HG03103 (cell line): Measurements from ENCODE around the gene CD320.
"Not testable (repeated sequence)": the region's sequence is repeated elsewhere in the genome, so short reads cannot be mapped to it uniquely, and the experiment has no call there.

Source experiments
- ATAC-seq: cut with Tn5 transposase; IDR thresholded peaks from one replicate; pipeline ENCODE4 v1.9.1; 2021; ENCODE audit warnings: low read depth; ENCODE audit not compliant: unreplicated experiment

CD320 gene

DNA sequence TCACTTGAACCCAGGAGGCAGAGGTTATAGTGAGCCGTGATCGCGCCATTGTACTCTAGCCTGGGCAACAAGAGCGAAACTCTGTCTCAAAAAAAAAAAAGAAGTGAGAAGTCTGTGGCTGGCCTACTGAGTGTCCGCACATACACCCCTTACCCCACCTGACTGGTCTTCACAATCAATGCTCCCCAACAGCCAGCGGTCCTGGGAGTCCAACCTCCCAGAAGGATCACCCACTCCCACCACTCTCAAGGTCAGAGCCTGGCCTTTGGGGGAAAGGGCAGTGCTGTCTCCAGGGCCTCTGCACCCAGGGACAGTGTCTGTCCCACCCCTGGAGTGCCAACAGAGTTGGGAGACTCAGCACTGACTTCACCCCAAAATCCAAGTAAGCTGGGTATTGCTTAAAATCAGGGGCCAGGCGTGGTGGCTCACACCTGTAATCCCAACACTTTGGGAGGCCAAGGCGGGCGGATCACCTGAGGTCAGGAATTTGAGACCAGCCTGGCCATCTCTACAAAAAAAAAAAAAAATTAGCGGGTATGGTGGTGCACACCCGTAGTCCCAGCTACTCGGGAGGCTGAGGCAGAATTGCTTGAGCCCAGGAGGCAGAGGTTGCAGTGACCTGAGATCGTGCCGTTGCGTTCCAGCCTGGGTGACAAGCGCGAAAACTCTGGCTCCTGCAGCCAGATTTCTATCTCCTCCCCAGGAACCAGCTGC, 2.3 kb upstream of the CD320 start:
- ATAC-seq: no peak

DNA sequence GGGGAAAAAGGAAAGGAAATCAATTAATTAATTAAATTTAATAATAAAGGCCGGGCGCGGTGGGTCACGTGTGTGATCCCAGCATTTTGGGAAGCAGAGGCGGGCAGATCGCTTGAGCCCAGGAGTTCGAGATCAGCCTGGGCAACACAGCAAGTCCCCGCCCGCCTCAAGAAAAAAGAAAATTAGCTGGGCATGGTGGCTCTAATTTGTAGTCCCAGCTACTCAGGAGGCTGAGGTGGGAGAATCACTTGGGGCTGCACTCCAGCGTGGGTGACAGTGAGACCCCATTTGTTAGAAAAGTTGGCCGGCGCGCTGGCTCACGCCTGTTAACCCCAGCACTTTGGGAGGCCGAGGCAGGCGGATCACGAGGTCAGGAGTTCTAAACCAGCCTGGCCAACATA, 733 bp upstream of the CD320 start:
- no peak for ATAC-seq

DNA sequence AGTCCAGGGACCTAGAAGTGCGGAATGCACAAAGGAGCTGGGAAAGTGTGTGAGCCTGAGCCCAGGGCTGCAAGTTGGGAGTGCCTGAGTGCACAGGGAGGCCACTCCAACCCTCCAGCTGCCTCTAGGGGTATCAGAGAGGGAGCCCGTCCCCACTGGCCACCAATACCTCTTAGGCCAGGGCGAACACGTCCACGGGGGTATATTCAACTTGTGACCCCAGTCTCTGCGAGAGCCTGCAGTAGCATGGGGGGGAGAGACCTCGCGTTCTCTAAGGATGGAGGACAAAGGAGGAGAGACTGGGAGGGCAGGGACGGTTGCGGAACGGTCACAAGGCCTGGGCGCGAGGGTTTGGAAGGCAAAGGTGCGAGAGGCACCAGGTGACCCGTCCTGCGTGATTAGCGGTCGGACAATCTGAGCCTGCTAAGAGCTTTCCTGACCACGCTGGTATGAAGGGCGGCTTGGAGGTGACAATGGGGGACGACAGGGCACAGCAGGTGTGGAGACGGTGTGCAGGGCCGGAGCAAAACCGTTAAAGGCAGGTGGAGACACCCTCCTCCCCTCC, 676 bp downstream of the CD320 start:
- no peak for ATAC-seq

DNA sequence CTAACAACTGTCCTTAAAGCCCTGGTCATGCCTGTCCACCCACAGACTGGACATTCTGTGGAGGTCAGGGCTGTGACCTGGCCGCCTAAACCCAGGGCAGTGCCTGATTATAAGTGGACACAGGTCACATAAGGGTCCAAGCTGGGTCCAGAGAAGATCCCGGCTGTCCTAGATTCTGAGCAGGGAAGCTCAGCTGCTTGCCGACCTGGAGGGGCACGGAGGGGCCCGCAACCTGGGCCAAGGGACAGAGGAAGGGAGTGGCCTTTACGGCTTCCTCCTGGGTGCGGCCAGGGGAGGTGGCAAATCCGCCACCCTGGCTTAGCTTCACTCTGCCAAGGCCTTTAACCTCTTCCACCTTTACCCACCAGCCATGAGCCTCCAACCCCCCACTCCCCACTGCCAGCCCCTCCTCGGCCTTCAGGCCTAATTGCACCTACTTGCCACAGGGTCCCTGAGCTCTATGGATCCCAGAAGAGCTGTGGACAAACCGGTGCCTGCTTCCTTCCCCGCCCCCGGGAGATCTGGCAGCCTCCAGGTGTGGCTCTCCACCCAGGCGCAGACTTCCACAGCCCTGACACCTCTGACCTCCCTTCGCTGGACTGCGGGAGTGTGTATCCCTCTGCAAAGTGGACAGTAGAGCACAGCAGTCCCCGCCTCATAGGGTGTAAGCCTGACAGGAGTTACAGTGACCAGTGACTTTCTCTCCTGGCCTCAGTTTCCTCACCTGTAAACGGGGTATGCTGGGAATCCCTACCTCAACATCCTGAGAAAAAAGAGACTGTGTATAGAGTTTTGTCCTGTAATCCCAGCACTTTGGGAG, 1.7 kb downstream of the CD320 start:
- no peak for ATAC-seq

DNA sequence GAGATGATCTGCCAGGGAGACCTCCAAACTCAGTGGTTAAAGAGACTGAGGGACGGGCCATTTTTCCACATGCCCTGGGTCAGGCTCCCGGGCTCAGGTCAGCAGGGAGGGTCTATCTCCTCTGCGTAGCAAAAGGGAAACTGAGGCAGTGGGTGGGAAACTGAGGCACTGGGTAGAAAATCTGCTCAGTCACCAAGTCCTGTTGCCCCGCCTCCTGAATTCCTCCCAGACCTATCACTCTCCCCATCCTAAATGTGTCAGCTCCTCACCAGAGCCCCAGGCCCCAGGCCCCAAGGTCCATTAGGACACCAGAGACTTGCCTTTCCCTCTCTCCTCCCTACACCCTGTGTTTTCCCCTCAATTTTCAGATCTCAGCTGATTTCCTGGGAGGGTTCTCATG, 2.4 kb downstream of the CD320 start:
- ATAC-seq: no peak

DNA sequence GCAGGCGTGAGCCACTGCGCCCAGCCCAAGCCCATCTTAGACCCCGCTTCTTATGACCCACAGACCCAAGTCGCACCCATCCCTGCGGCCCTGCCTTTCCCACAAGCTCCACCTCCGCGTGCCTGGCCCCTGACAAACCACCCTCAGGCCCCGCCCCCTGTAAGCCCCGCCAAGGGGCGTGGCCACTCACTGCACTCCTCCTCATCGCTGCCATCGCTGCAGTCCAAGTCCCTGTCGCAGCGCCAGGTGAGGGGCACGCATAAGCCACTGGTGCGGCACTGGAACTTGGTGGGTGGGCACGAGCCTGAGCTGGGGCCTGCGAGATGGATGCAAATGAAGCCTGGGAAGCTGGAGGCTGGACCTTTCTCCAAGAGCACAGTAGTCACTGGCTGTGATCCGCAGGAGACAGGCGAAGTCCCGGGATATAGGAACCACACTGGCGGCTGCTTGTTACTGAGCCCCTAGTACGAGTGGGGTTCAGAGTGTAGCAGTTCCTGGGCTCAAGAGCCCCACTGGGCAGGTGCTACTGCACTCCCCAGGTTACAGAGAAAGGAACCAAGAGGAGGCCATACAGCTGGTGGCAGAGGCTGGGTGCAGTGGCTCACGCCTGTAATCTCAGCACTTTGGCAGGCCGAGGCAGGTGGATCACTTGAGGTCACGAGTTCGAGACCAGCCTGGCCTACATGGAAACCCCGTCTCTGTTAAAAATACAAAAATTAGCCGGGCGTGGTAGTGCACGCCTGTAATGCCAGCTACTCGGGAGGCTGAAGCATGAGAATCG, 3.1 kb downstream of the CD320 start:
- no peak for ATAC-seq

DNA sequence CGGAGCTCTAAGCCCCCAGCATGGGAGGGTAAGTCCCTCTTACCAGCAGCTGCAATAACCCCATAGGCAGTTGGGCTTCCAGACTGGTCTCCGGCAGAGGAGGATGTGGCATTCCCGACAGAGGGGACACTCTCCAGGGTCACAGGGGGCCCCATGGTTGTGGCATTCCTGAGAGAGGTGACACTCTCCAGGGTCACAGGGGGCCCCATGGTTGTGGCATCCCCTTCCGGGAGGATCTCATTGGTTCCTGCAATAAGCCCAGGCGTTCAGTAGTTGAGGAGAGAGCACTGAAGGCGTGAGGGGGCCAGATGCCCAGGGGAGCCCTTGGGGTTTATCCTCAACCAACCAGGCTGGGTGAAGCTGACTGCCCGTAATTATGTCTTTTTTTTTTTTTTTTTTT, 5.4 kb downstream of the CD320 start:
- no peak for ATAC-seq

DNA sequence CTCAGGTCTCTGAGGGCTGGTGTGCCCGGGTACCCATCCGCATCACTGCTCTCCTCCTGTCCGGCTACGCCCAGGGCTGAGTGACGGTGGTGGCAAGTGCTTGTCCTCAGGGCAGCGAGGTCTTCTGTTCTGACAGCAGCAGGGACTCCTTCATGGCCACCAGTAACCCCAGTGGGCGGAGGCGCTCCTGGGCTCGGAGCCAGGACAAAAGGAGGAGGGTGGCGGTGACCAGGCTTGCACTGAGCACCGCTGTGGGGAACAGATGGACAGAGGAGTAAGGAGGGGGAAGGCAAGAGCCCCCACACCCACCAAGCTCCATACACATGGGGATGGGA, 5.8 kb downstream of the CD320 start:
- ATAC-seq: no peak

DNA sequence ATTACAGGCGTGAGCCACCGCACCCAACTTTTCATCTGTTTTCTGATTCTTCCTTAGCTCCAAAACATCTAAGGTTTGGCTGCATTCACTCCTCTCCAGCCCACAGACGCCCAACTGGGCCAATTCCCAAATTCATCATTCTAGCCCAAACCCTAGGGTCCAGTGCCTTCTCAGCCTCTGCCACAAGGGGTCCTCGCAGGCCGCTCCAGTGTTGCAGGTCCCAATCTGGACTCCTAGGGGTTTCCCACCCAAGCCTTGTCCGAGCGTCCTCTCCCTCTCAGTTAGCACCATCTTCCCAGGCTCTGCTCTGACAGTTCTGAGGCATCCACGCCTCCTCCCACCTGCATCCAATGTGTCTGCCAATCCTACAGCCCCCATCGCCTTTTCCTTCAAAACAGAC, 16.8 kb downstream of the CD320 start:
- ATAC-seq: not testable (repeated sequence)

DNA sequence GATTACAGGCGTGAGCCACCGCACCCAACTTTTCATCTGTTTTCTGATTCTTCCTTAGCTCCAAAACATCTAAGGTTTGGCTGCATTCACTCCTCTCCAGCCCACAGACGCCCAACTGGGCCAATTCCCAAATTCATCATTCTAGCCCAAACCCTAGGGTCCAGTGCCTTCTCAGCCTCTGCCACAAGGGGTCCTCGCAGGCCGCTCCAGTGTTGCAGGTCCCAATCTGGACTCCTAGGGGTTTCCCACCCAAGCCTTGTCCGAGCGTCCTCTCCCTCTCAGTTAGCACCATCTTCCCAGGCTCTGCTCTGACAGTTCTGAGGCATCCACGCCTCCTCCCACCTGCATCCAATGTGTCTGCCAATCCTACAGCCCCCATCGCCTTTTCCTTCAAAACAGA, 31.6 kb downstream of the CD320 start:
- ATAC-seq: not testable (repeated sequence)

DNA sequence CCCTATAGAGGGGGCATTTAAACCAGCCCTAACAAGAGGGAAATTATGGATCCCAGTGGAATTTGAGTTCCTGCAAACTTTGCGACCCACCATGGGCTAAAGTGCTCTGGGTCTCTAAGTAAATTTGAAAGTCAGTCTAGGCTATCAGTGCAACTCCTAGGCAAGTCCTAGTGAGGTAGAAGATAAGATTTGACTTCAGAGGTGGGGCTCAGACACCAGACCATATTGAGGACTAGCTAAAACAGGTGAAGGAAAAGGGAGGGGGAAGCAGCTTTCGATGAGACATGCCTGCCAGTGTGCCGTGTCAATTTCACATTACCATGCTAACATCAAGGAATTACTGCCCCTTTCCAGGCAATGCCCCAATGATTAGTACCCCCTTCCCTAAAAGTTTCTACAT, 38.4 kb downstream of the CD320 start:
- ATAC-seq: no peak

DNA sequence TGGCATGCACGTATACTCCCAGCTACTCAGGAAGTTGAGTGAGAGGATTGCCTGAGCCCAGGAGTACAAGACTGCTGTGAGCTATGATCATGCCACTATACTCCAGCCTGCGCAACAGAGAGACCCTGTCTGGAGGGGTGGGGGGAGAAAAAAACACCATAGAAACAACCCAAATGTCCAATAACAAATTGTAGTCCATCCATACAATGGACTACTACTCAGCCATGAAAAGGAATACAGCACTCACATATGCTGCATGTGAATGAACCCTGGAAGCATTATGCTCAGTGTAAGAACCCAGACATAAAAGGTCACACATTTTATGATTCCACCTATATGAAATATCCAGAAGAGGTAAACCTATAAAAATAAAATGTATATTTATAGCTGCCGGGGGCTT, 42.3 kb downstream of the CD320 start:
- ATAC-seq: no peak

DNA sequence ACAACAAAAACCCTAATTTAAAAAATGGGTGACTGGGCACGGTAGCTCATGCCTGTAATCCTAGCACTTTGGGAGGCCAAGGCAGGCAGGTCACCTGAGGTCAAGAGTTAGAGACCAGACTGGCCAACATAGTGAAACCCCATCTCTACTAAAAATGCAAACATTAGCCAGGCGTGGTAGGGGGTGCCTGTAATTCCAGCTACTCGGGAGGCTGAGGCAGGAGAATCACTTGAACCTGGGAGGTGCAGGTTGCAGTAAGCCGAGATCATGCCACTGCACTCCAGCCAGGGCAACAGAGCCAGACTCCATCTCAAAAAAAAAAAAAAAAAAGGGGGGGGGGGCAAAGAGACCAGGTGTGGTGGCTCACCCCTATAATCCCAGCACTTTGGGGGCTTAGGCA, 43.9 kb downstream of the CD320 start:
- not testable (repeated sequence) for ATAC-seq

DNA sequence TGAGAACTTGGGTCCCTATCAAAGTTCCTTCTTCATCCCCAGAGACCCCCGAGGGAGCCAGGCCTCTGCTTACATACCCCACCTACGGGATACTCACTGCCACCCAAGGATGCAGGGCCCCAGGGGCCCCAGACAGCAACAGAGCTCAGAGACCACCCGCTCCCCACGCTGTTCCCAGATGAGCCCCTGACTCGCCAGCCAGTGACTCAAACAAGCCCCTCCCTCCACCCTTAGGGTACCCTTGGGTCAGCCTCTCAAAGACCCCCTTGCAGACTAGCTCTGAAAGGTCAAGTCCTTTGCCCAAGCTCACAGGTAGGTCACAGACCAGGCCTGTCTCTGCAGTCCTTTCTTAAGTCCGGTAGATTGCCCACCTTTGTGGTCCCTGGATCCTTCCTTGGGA, 45.7 kb downstream of the CD320 start:
- no peak for ATAC-seq

DNA sequence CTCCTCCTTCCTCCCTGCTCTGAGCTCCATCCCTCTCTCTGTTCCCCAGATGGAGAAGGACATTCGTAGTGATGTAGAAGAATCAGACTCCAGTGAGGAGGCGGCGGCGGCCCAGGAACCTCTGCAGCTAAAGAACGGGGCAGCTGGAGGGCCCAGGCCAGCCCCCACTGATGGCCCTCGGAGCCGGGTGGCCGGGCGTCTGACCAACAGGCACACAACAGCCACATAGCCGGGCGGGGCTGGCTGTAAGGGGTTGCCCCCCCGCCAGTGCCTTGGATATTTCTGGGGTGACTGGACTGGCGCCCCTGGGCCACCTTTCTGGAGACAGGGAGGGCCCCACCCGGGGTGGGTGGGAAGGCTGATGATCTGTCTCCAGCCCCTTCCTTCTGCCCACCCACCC, 46.3 kb downstream of the CD320 start:
- no peak for ATAC-seq

DNA sequence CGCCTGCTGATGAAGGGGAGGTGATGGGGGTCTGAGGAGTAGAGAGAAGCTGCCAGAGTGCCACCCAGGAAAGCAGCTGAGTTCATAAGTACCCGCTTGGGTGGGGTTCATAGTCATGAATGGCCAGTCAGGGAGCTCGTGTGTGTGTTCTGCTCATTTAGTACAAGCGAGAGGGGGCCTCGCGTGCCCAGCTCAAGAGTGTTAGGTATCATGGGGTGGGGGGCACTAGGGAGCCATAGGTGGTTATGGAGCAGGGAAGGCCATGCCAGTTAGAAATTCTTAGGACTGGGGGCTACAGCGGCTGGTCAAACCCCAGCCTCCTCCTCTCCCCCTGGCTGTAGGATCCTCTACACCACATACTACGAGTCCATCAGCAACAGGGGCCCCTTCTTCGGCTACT, 46.8 kb downstream of the CD320 start:
- no peak for ATAC-seq

DNA sequence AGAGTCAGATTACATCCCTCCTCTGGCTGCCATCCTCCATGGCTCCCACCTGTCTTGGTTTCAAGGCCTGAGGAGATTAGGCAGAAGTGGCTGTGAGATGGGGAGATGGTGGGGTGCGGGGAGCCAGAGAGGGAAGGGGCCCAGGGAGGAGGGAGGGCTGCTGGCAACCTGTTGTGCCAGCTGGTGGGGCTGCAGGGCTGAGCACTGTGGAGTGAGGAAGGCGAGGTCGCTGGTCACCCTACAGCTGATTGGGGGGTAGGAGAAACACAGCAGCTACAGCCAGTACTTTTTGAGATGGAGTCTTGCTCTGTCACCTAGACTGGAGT, 48.3 kb downstream of the CD320 start:
- no peak for ATAC-seq

DNA sequence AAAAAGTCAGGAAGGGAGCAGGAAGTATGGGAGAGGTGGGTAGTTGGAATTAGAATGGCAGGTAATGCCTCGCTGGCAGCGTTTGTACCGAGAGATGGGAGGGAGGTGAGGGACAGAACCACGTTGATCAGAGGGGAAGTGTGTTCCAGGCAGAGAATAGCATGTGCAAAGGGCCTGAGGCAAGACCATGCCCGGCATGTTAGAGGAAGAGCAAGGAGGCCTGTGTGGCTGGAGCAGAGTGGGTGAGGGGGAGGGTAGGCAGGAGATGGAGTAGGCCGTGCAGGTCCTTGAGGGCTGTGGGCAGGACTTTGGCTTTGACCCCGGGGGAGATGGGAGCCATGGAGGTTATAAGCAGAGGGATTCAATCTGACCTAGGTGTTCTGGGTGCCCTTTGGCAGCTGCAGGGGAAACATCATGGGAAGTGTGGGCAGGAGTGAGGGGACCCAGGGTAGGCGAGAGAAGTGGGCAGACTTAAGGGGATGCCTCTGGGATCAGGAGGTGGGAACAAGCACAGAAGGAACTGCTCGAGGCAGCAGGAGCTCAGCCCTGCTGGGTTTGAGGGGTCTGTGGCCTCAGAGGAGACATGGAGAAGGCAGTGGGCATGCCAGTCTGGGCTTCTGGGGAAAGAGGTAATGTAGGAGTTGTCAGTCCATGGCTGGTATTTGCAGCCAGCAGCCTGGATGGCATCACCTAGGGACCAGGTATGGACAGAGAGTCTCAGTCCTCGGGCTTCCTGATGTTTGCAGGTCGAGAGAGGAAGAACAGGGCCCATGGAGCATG, 48.8 kb downstream of the CD320 start:
- no peak for ATAC-seq

DNA sequence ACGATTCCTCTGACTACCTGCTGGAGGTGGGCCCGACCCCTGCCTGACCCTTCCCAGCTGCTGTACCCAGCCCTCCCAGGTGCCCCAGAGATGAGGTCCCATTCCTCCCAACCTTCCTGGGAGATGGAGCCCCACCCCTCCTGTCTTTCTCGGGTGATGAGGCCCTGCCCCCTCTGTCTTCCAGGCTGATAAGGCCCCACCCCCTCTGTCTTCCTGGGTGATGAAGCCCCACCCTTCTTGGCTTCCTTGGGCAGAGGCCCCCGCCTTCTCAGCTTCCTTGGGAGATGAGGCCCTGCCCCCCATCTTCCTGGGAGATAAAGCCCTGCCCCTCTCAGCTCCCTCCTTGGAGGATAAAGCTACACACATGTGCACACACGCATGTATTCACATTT, 51.1 kb downstream of the CD320 start:
- ATAC-seq: no peak

DNA sequence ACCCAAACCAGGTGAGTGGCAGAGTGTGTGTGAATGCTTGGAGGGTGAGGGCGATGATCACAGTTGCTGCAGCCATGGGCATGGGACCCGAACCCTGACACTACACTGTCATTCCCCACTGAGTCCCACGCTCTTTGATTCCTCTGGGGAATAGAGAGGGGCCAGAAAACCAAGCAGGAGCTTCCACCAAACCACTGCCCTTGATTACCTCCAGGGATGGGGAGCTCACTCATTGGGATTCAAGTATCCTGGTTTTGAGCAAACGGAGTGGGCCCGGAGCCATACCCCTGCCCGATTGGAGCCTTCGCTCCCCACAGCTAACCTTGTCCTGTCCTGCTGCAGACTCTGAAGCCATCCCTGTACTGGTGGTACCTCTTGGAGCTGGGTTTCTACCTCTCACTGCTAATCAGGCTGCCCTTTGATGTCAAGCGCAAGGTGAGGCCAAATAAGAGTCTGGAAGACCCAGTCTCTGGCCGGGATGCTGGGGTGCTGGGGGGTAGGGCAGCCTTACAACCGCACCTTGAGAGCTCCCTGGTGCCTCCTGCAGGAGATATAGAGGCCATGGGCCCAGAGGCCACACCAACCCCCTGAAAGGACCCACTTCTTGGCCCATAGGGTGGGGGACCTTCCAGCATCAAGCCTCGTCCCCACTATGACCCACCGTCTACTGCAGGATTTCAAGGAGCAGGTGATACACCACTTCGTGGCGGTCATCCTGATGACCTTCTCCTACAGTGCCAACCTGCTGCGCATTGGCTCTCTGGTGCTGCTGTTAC, 51.7 kb downstream of the CD320 start:
- no peak for ATAC-seq
